ENCODE results near the gene FCSK.
A peak's percentile ranks its signal among the peaks of the same experiment; 100 is the strongest.

FCSK gene

DNA sequence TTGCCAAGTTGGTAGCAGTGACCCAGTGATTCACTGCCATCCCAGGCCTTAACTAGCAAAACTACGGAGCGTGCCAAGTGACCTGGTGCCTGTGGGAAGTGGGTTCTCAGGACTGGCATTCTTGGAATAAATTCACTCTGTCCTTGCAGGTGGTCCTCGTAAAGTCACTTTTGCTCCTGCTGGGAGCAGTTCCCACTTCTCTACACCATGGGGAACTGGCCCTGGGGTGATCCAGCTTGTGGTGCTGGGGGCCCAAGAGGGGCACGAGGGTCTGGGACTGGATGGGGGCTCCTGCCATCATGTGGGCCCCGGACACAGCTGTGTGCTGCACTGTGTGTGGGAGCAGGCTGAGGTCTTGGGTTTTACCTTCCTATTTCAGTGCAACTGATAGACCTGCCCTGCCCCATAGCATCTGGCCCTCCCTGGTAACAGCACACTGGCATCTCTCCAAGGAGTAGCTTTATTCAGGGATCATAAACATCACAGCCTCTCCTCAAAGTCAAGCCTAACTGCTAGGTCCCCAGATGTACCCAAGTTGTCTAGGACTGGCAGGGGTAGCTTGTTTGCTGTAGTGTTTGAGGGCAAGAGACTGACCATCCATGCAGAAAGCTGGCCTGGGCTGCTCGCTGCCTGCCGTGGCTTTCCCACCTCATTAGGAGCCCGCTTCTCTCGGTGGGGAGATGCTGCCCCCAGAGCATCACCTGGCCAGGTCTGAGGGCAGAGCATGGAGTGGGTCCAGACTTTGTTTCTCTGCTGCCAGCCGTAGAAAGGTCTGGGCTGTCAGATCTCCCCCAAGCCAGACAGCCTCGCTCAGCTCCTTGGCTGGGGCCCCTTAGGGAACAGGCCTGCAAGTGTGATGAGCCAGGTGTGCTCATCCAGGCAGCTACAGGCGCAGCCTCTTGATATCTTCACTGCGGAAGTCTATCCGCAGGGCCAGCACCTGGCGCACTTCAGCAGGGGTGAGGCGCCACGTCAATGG is 26.0 kb downstream of the FCSK start:
- DNase-seq (ENCODE audit: low spot score): no peak

DNA sequence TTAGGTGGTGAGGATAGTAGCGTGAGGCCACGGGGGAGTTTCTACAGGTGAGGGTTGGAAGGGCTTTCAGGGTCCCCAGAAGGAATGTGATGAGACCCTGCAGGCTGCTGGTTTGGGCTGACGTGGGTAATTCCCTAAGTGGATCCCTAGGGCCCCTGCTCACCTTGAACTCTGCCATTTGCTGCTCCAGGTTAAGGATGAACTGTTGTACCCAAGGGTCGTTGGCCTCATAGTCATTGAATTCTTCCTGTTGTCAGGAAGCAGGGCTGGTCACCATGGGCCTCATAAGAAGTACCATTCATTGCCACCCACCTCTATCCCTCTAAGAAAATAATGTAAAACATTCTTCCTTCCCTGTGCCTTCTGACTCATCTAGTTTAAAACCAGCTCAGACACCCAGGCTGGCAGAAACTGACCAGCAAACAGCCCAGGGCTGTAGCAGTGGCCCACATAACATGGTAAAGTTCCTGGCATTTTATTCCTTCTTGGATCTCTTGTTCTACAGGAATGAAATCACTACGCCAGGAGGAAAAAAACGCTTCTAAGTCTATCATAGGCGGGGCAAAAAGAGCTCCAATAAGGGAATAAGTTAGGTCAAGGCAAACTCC is 27.6 kb downstream of the FCSK start:
- DNase-seq (ENCODE audit: low spot score): peak; percentile 75

DNA sequence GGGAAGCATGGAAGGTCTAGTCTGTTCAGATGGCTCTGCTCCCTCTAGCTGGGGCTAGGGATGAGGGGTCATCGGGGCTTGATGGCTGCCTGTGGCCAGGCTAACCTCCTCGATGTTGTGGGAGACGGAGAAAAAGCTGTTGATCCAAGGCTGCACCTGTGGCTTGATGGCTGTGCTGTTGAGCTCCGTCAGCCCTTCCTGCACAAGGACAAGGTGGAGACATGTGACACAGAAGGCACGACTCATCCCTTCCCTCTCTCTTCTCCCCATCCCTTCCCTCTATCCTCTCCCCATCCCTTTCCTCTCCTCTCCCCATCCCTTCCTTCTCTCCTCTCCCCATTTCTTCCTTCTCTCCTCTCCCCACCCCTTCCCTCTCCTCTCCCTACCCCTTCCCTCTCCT is 28.2 kb downstream of the FCSK start:
- DNase-seq (ENCODE audit: low spot score): peak; percentile 30

DNA sequence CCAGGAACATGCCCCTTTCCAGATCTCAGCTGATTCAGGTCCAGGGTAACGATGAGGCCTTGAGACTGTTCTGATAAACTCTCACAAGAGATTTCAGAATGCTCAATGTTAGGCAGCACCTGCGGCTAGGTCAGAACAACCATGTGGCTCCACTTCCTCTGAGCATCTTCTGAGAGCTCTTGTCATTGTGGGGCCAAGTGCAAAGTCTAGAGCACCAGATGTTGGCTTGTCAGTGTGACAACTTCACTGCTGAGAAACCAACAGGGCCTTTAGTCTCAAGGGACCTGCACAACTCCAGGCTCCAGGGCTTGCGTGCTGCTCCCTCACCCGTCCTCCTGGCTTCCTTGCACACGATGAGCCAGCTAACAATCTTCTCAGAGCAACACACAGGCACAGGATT is 29.0 kb downstream of the FCSK start:
- DNase-seq (ENCODE audit: low spot score): no peak

DNA sequence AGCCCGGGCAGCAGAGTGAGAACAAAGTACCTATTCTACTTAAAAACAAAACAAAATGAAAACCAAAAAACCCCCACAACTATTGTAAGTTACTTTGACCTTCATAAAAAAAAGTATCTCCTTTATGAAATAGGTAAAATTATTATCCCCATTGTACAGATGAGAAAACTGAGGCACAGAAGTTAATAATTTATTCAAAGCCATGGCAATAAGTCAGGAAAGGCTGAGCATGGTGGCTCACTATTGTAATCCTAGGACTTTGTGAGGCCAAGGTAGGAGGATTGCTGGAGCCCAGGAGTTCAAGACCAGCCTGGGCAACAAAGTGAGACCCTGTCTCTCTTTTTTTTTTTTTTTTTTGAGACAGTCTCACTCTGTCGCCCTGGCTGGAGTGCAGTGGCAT is 30.5 kb downstream of the FCSK start:
- no peak for DNase-seq (ENCODE audit: low spot score)

DNA sequence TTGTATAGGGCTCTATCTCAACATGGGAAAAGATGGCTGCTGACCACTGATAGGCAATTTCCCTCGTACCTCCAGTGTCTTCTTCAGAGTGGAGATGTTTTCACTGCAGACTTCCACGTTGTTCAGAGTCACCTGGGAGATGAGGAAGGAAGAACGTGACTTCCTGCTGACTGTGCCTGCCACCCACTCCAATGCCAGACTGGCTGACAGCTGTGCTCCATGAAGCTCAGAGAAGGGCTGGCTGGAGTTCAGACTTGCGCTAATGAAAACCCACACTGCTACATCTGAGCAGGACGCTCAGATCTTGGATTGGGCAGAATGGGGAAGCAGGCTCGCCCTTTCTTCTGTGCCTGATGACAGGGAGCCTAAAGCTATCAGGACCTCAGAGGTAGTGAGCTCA is 35.9 kb downstream of the FCSK start:
- DNase-seq (ENCODE audit: low spot score): no peak

DNA sequence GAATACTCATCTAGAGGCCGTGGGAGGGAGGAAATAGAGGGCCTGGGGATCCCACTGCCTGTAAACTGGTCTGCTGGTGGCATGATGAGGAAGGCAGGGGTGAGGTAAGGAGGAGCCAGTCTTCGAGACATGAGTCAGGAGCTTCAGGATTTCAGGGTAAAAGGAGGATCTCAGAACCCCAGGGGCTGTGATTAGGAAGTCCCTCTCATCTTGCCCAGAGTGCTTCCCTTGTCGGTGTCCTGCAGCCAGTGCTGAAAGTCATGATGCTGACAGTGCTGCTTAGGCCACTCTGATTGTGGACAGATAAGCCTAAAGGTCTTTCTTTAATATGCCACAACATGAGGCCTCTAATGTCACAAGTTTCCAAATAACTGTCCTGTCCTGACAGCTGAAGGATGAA is 39.4 kb downstream of the FCSK start:
- DNase-seq (ENCODE audit: low spot score): no peak

DNA sequence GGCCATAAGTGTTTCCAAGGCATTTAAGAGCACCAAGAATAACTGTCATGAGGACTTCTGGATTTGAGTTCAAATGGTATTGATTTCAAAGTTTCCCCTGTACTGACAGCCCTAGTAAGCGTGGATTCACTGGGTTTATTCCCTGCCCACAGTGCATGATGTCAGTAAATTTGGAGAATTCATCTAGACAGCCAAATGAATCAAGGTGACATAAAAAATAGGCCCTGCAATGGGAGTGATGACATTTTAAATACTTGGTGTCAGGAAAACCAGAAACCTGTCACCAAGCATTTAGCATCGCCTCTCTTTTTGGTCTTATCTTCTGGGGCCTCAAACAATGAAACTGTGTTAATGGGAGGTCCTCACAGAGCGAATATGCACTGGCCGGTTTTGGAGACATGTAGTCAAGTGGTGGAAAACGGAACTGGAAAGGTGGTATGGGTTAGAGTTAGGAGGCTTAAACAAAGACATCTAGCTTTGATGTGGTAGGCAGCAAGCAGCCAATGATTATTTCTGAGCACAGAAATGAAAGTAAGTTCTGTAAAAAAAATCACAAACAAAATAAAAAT is 39.9 kb downstream of the FCSK start:
- no peak for DNase-seq (ENCODE audit: low spot score)

DNA sequence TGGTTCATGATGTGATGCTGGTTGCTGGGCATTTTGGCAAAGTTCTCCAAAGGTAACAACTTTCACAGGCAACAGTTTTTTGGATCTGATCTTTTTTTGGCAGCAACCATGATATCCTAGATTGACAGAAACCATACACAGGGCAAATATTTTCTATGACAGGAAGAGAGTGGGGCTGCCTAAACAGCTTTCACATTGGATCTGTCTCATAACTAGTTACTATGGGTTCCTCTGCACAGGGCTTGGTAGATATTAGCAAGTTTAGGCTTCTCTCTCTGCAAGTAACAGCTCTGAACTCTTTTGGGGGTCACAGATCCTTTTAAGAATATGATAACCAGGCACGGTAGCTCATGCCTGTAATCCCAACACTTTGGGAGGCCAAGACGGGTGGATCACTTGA is 40.4 kb downstream of the FCSK start:
- DNase-seq (ENCODE audit: low spot score): no peak

DNA sequence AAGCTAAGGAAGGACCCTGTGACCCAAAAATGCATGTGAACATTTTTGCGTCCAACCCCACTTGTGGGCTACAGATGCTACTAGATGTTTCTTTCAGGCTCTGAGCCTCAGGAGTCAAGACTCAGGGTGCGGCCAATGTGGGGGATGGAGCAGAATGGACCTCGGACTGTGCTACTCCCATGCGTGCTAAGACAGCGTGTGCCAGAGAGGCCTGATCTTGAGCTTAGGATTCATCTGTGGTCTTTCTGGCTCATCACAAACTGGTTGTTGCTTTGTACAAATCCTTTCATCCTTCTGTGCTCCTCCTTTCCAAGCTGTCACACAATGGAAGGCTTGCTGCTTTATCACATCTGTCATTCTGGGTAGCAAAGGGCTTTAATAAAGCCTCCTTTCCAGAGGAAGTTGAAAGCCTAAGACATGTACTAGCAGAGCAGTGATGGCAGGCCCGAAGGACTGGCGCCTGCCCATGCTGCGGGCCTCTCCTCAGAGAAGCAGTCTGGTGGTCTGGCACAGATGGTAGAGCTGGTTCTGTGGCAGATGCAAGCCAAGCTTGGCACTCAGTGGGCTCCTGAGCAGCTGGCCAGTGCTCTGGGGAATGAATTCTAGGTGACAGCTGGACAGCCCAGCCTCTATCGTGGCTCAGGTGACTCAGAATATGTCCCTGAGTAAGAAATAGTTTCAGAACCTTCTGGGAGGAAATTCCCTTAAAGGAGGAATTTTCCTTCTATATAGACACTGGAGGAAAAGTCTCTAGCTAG is 41.2 kb downstream of the FCSK start:
- DNase-seq (ENCODE audit: low spot score): no peak

DNA sequence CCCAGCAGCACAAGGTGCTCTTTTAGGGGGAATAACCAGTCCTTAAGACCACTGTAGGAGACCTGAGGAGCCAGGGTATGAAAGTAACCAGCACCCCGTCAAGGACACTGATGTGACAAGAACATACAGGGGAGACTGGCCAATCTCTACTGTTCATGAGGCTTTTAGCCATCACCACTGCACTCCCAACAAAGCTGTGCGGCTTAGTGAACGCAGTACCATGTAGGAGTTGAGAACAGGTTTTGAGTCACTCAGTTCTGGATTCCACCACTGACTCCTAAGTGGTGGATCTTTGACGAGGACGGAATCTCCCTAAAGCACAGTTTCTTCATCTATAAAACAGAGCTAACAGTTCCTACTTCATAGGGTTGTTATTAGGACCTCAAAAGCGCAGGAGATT is 42.1 kb downstream of the FCSK start:
- DNase-seq (ENCODE audit: low spot score): no peak

DNA sequence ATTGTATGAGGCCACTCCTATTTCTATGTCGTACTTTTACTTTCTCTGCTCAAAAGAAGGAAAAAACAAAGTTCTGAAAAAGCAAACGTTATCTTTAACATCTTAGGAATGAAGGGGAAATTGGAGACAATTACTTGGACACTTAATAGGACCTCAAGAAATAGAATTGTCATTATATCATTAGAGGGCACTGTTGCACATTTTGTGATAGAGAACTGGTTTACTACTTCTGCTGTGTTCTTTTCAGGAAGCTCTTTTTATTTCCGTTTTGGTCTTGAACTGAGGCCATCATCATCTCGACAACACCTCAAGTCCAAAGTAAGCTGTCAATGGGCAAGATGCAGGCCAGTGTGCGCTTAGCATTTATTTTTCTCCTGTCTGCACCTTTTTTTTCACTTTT is 54.4 kb downstream of the FCSK start:
- DNase-seq (ENCODE audit: low spot score): no peak

DNA sequence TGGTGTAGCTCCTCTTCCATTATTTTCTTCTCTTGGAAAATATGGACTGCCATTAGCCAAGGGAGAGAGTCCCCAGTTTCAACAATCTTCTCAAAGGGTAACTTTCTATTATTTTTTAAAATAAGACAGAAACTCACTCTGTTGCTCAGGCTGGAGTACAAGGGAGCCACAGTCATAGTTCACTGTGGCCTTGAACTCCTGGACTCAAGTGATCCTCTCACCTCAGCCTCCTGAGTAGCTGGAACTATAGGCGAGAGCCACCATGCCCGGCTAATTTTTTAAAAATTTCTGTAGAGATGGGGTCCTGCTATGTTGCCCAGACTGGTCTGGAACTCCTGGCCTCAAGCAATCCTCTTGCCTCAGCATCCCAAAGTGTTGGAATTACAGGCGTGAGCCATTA is 55.8 kb downstream of the FCSK start:
- no peak for DNase-seq (ENCODE audit: low spot score)

DNA sequence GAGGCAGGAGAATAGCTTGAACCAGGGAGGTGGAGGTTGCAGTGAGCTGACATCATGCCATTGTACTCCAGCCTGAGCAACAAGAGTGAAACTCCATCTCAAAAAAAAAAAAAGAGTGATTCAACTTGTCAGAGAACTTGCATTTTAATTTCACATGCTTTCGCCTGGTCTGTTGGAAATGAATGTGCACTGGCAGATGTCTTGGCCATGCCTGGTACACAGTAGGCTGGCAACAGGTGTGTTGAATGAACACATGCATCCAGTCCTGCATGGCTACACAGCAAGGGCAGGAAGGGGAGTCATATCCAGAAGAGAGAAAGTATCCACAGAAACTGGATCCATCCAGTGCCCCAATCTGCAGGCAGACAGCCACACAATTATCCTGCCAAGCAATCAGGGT is 57.4 kb downstream of the FCSK start:
- no peak for DNase-seq (ENCODE audit: low spot score)

DNA sequence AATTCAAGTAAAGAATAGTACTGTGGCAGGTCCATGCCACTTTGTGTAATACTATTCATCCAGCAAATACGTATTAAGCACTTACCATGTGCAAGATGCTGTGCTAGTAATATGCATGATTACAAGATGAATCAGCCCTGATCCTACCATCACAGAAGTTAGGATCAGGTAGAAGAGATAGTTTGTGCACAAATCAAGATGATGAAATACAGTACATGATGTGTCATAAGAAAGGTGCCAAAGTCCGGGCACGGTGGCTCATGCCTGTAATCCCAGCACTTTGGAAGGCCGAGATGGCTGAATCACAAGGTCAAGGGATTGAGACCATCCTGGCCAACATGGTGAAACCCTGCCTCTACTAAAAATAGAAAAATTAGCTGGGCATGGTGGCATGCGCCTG is 58.1 kb downstream of the FCSK start:
- peak; percentile 91 for DNase-seq (ENCODE audit: low spot score)

DNA sequence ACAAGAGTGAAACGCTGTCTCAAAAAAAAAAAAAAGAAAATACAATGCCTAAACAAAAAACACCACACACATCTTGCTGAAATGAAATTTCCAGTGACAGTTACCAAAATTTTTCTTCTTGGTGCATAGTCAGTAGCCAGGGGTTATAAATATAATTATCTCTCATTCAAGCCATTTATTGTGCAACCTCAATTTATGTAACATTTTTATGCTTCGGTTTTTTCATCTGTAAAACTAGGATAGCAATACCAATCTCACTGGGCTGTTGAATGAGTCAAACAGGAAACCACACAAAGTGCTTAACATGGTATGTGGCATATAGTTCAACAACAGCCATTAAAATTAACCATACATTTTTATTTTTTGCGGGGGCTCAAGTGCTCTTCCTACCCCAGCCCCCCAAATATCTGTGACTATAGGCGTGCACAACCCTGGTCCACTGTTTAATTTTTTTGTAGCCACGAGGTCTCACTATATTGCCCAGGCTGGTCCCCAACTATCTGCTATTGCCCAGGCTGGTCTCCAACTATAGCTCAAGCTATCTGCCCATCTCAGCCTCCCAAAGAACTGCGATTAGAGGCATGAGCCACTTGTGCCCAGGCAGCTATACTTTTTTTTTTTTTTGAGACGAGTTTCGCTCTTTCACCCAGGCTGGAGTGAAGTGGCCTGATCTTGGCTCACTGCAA is 66.4 kb downstream of the FCSK start:
- DNase-seq (ENCODE audit: low spot score): peak; percentile 20

DNA sequence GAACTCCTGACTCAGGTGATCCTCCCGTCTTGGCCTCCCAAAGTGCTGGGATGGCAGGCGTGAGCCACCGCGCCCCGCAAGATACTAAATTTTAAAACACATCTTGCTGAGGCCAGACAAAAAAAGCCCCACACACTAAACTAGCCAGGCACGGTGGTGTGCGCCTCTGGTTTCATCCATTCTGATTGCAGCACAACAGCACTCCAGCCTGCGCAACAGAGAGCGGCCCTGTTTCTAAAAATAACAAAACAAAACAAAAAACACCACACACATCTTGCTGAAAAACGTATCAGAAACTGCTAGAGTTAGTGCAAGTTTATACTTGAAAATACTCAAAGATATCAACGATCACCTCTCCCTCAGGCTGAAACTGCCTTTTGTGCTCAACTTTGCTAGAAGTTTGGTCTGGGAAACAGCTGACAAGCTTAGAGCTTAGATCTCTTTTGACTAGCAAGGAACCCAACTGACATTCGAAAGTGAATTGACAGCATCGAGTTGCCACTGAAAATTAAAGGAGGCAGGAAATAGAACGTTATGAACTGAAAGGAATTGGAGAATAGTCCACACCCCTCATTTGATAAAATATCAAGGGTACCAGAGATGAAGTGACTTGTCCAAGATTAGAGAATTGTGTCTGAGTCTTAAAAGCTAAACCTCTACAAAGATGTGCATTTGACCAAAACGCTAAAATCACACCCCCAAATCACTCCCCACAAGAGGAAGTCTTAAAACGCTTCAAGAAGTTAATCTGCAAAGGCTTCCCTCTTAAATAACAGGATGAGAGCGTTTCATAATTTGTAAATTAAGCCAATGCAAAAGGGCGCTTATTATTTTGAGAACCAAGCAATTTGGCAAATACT is 68.1 kb downstream of the FCSK start:
- DNase-seq (ENCODE audit: low spot score): no peak

DNA sequence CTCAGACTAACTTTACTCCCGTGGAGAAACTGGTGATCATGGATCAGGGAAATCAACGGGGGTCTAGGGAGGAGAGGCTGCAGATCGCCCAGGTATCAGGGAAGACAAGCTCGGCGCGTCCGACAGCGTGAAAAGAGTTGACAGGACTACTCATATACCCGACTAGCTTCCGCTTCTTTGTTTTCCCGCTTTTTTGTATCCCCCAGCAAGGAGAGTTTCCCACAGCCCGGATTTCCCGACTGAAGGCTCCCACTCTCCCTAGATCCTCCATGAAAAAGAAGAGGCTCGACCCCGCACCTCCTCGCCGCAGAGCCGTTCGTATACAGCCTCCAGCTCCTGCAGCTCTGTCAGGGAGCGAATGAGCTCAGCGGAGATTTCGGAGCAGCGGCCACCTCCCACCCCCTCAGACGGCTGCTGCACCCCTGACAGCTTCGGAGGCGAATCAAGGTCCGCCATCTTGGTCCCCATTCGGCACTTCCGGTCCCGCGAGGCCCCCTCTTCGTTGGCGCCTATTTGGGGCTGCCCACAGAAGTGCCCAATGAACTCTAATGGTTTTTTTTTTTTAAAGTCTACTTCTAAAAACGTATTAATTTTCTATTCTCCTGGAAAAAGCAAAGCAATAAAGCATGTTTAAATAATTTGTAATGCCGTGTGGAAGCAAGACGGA is 68.8 kb downstream of the FCSK start, which contains the start of gene COG4:
COG4 (minus strand) TSS at position 479 of the 667 bp plus-strand sequence; CDS start at position 468, 11 bp downstream.
- DNase-seq (ENCODE audit: low spot score): peak; percentile 89

DNA sequence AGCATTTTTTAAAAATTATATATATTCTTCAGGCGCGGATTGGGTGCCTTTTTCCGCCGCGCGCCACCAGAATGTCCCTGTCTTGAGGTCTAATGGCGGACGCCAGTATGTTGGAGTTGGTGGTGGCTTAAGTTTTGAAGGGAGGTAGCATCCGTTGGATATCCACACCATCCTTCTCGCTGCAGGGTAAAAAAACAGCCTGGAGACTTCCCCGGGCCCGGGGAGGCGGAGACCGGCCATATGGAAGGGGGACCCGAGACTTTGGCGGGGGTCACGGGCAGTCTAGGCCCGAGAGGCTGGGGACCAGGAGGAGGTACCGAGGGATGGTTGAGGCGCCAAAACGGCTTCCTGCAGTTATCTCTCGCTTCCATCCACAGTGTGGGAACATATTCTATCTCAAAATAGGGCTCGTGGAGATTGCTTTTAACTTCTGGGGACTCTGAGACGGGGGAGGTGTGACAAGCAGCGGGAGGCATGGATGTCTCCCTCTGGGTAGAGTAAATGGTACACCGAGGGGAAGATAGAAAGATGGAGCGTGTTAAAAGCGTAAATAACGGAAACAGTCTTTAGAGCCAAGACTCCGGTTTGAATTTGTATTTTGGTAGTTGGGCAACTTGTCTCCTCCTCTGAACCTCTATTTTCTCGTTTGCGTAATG is 69.5 kb downstream of the FCSK start, which contains the start of gene SF3B3:
SF3B3 (plus strand) TSS at position 74 of the 656 bp plus-strand sequence. CDS start 2,841 bp downstream, outside the sequence.
- DNase-seq (ENCODE audit: low spot score): no peak
